Thoracic aorta (tissue), 2 donors: Measurements from ENCODE around the gene PPY. TPM values are rescaled to one million over a fixed set of nuclear protein-coding genes. Genes with fewer than 3 reads are reported as not detected.
"Not testable (repeated sequence)": the region's sequence is repeated elsewhere in the genome, so short reads cannot be mapped to it uniquely, and the experiment has no call there.

Experiments used
- ATAC-seq: fragments of 150-250 bp; one replicate; pipeline ENCODE4 v1.8.0; 2017; ENCODE audit warnings: low read depth; ENCODE audit not compliant: insufficient number of reproducible peaks, low FRiP score
- DNase-seq: peaks from one replicate; pipeline ENCODE4 v3.0.0-alpha.2; 2020; ENCODE audit warnings: low spot score
- H3K27ac ChIP-seq, 2 donors: fragments of 200-600 bp; sonication (generic); 1 replicate in 1 of 2; 2 replicates in 1 of 2; pipeline ENCODE4 v1.5.1; 2016; ENCODE audit warnings: mild to moderate bottlenecking in 2 of 2, moderate library complexity in 2 of 2
- H3K27me3 ChIP-seq: fragments of 200-600 bp; sonication (generic); replicated peaks from 2 replicates; pipeline ENCODE4 v1.6.0; 2016; ENCODE audit warnings: mild to moderate bottlenecking; ENCODE audit not compliant: insufficient read depth
- H3K36me3 ChIP-seq: fragments of 200-600 bp; sonication (generic); one replicate; pipeline ENCODE4 v1.5.1; 2016
- H3K4me1 ChIP-seq, 2 donors: fragments of 200-600 bp; sonication (generic); 1 replicate in 1 of 2; 2 replicates in 1 of 2; pipeline versions ENCODE4 v1.5.1 to v1.6.0; 2016; ENCODE audit warnings: low read depth in 2 of 2, mild to moderate bottlenecking in 1 of 2; ENCODE audit not compliant: control insufficient read depth in 1 of 2
- H3K4me3 ChIP-seq: fragments of 200-600 bp; sonication (generic); 2 replicates; pipeline ENCODE4 v1.5.1; 2016; ENCODE audit warnings: mild to moderate bottlenecking
- H3K9me3 ChIP-seq: fragments of 200-600 bp; sonication (generic); 2 replicates; pipeline ENCODE4 v1.5.1; 2016
- CTCF ChIP-seq: fragments of 200-600 bp; sonication (generic); IDR thresholded peaks from one replicate; pipeline ENCODE4 v1.5.1; 2019; ENCODE audit warnings: antibody characterized with exemption
- total RNA-seq, 2 donors: library from RNA; depleted of rRNA; stranded (reverse); fragments of >200 nt; gene quantifications; one replicate each; pipeline versions ENCODE4 v1.1.0 to v1.2.3, GENCODE V29; 2016

Gene PPY
- total RNA-seq, 2 donors from 2014 or later, result not detected

DNA sequence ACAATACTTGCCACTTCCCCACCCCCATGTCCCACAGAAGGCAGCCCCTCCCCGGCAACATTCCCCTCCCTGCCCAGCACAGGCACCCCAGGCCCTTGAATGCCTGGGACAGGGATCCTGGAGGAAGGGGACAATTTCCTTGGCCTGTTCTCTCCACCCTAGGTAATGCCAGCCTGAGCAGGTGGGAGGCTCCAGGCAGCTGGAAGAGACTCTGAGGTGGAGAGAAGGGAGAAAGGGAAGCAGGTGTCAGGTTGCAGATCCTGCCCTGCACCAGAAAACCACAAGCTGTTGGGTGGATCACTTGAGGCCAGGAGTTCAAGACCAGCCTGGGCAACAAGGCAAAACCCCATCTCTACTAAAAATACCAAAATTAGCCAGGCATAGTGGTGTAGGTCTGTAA lies 43.8 kb downstream of the PPY start:
- ATAC-seq (no peak), DNase-seq (no peak)
- peaks cover 15% of the 10 kb centered on the region for H3K36me3 ChIP-seq
- peaks cover 5 to 16% of the 10 kb centered on the region in 2 donors for H3K4me1 ChIP-seq
- no peaks in the 10 kb centered on the region for H3K9me3 ChIP-seq
- H3K27me3 ChIP-seq, result no peaks in the 10 kb centered on the region
- H3K27ac ChIP-seq, result no peak overlapping the region
- H3K4me3 ChIP-seq, result no peak overlapping the region
- TF ChIP-seq CTCF, result no peak

- no peak overlapping the region for H3K27ac ChIP-seq
- ATAC-seq, result no peak
- H3K27me3 ChIP-seq, result no peaks in the 10 kb centered on the region
- H3K4me3 ChIP-seq, result no peak overlapping the region
- H3K4me1 ChIP-seq, result peaks cover 5 to 16% of the 10 kb centered on the region in 2 donors
- H3K36me3 ChIP-seq, result peaks cover 15% of the 10 kb centered on the region
- TF ChIP-seq CTCF, result no peak
- no peak for DNase-seq
- H3K9me3 ChIP-seq, result no peaks in the 10 kb centered on the region
These were observed 44.4 kb downstream of the PPY start for GRCh38 chr17:43897831-43898230.

DNA sequence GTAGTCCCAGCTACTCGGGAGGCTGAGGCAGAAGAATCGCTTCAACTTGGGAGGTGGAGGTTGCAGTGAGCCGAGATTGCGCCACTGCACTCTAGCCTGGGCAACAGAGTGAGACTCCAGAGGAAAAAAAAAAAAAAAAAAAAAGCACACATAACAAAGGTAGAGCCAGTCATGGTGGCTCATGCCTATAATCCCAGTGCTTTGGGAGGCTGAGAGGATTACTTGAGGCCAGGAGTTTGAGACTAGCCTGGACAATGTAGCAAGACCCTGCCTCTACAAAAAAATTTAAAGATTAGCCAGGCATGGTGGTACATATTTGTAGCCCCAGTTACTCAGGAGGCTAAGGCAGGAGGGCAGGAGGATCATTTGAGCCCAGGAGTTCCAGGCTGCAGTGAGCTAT lies 47.8 kb downstream of the PPY start:
- H3K27ac ChIP-seq, ATAC-seq, DNase-seq, H3K4me1 ChIP-seq, H3K27me3 ChIP-seq, H3K9me3 ChIP-seq, H3K4me3 ChIP-seq: not testable (repeated sequence)
- peaks cover 15% of the 10 kb centered on the region for H3K36me3 ChIP-seq

DNA sequence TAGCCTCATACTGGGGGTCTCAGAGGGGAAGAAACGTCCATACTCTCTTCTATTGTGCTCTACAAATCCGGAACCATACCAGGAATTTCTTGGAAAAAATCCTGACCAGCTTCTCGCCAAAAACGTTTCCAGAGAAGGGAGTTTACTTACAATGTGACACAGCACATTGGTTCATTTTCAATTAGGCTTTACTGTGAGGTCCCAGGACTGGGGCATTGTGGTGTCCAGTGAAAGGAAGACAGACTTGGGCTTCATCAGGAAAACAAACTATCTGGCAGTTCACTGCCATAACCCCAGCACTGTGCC lies 49.7 kb downstream of the PPY start:
- H3K27me3 ChIP-seq, result no peaks in the 10 kb centered on the region

GRCh38 chr17:43891851-43892646 lies 50.2 kb downstream of the PPY start:
- Histone ChIP-seq H3K27me3 (no peaks in the 10 kb centered on the region), H3K4me1 (no peaks in the 10 kb centered on the region), H3K27ac (no peak overlapping the region), H3K9me3 (no peaks in the 10 kb centered on the region), H3K36me3 (peaks cover 3% of the 10 kb centered on the region), H3K4me3 (no peak overlapping the region)
- DNase-seq (no peak), ATAC-seq (no peak)
- TF ChIP-seq CTCF, result no peak

More for the DNA sequence above, 49.7 kb downstream of the PPY start:
- no peaks in the 10 kb centered on the region for H3K4me1 ChIP-seq
- no peaks in the 10 kb centered on the region for H3K9me3 ChIP-seq
- no peak for ATAC-seq
- H3K4me3 ChIP-seq, result no peak overlapping the region
- H3K27ac ChIP-seq, result no peak overlapping the region
- no peak for TF ChIP-seq CTCF
- no peak for DNase-seq
- peaks cover 9% of the 10 kb centered on the region for H3K36me3 ChIP-seq

Other genes with a start within 250 kb of the PPY start
- gene SOST, start 183.7 kb downstream of the PPY start, total RNA-seq, result 10 to 100 TPM; 45.2 to 55.4 TPM
- gene DUSP3, start 163.5 kb downstream of the PPY start, total RNA-seq, result 100 to 1,000 TPM; 130 to 137 TPM
- not detected for gene CFAP97D1, start 162.0 kb downstream of the PPY start, total RNA-seq
- 10 to 100 TPM; 32.8 to 73.8 TPM for gene MPP3, start 109.3 kb downstream of the PPY start, total RNA-seq
- 1 to 10 TPM in 1 of 2 donors, under 1 TPM in 1; 0.35 to 3.2 TPM for gene CD300LG, start 95.3 kb downstream of the PPY start, total RNA-seq
- 10 to 100 TPM; 10.7 to 15.0 TPM for gene MPP2, start 34.9 kb downstream of the PPY start, total RNA-seq
- not detected for gene PYY, start 11.5 kb upstream of the PPY start, total RNA-seq
- gene NAGS, start 62.1 kb upstream of the PPY start, total RNA-seq, result under 1 TPM in 1 of 2 donors, not detected in 1; 0.92 TPM
- 10 to 100 TPM; 21.9 to 24.4 TPM for gene TMEM101, start 72.5 kb upstream of the PPY start, total RNA-seq
- gene LSM12, start 124.2 kb upstream of the PPY start, total RNA-seq, result 10 to 100 TPM; 24.9 to 30.8 TPM
- gene G6PC3, start 128.3 kb upstream of the PPY start, total RNA-seq, result 10 to 100 TPM; 26.4 to 54.6 TPM
- 100 to 1,000 TPM in 1 of 2 donors, 10 to 100 TPM in 1; 76.9 to 115 TPM for gene HDAC5, start 181.2 kb upstream of the PPY start, total RNA-seq
- 1 to 10 TPM in 1 of 2 donors, under 1 TPM in 1; 0.85 to 2.6 TPM for gene HROB, start 199.5 kb upstream of the PPY start, total RNA-seq
- gene ASB16, start 228.2 kb upstream of the PPY start, total RNA-seq, result 1 to 10 TPM; 2.3 to 3.9 TPM
- 10 to 100 TPM; 20.4 to 42.8 TPM for gene TMUB2, start 244.5 kb upstream of the PPY start, total RNA-seq